K562 (cell line): ENCODE data around the gene ATP5MC3. TPM values are rescaled to one million over a fixed set of nuclear protein-coding genes. Genes with fewer than 3 reads are reported as not detected.
A peak's percentile ranks its signal among the peaks of the same experiment; 100 is the strongest.

ENCODE experiments used
- BHLHE40 ChIP-seq: IDR thresholded peaks from 2 replicates; pipeline ENCODE4 v1.6.1; 2011; ENCODE audit warnings: low read length, improper control_type of control experiment
- FOXK1 ChIP-seq: sonication (generic); formaldehyde crosslinking; IDR thresholded peaks from 2 replicates; pipeline ENCODE4 v1.8.0; 2022; ENCODE audit warnings: missing genetic modification reagents, mild to moderate bottlenecking, borderline replicate concordance
- GATAD2A ChIP-seq: fragments of 450-650 bp; IDR thresholded peaks from 2 replicates; pipeline ENCODE4 v1.6.1; 2017
- HDAC6 ChIP-seq: IDR thresholded peaks from 2 replicates; pipeline ENCODE4 v1.6.1; 2012; ENCODE audit warnings: low read depth, mild to moderate bottlenecking, control low read depth, inconsistent platforms, low read length, moderate library complexity
- HDAC8 ChIP-seq: fragments of 450-650 bp; IDR thresholded peaks from 2 replicates; pipeline ENCODE4 v1.6.1; 2016; ENCODE audit warnings: mild to moderate bottlenecking, missing genetic modification characterization, moderate library complexity, missing compliant biosample characterization
- HLTF ChIP-seq: fragments of 450-650 bp; IDR thresholded peaks from 2 replicates; pipeline ENCODE4 v1.6.1; 2016
- MCM2 ChIP-seq: fragments of 450-650 bp; IDR thresholded peaks from 2 replicates; pipeline ENCODE4 v1.6.1; 2017; ENCODE audit warnings: low read depth, mild to moderate bottlenecking
- MCM7 ChIP-seq, 2 experiments: fragments of 450-650 bp; IDR thresholded peaks; 2 replicates each; pipeline ENCODE4 v1.6.1; 2016 to 2018
- MYBL2 ChIP-seq, 2 experiments: fragments of 450-650 bp in 1 of 2; sonication (generic) in 1 of 2; formaldehyde crosslinking in 1 of 2; IDR thresholded peaks; 2 replicates each; pipeline versions ENCODE4 v1.6.1 to v1.8.1; 2017 to 2022; ENCODE audit warnings: borderline replicate concordance in 1 of 2, inconsistent platforms in 1 of 2, low read depth in 1 of 2, mild to moderate bottlenecking in 1 of 2, missing genetic modification reagents in 1 of 2, moderate library complexity in 1 of 2
- NCOA1 ChIP-seq: fragments of 450-650 bp; IDR thresholded peaks from 2 replicates; pipeline ENCODE4 v1.6.1; 2016; ENCODE audit warnings: low read depth
- PURB ChIP-seq: sonication (generic); formaldehyde crosslinking; IDR thresholded peaks from 2 replicates; pipeline ENCODE4 v1.9.0; 2021; ENCODE audit warnings: low read depth, mild to moderate bottlenecking, missing genetic modification reagents
- RBFOX2 ChIP-seq: fragments of 200-400 bp; formaldehyde crosslinking; IDR thresholded peaks from 2 replicates; pipeline ENCODE4 v1.6.1; 2017; ENCODE audit warnings: low read depth, mild to moderate bottlenecking, low read length, moderate library complexity
- RHOXF2B ChIP-seq: fragments of 250-450 bp; sonication (Bioruptor Pico); conservative IDR thresholded peaks from 2 replicates; pipeline ENCODE4 v1.5.1; 2021
- TAF7 ChIP-seq: fragments of 450-650 bp; IDR thresholded peaks from 2 replicates; pipeline ENCODE4 v1.6.1; 2016; ENCODE audit warnings: missing genetic modification characterization, missing compliant biosample characterization
- TOE1 ChIP-seq, 2 experiments: fragments of 450-650 bp in 1 of 2; sonication (generic) in 1 of 2; formaldehyde crosslinking in 1 of 2; IDR thresholded peaks; 2 replicates each; pipeline versions ENCODE4 v1.7.1 to v1.8.0; 2016 to 2022; ENCODE audit warnings: borderline replicate concordance in 2 of 2, mild to moderate bottlenecking in 2 of 2, antibody characterized with exemption in 1 of 2, inconsistent platforms in 1 of 2, low read depth in 1 of 2, missing genetic modification reagents in 1 of 2, moderate library complexity in 1 of 2
- TRIM24 ChIP-seq, 2 experiments: fragments of 450-650 bp; IDR thresholded peaks; 2 replicates each; pipeline ENCODE4 v1.6.1; 2016
- ZNF41 ChIP-seq: fragments of 250-450 bp; sonication (Bioruptor Pico); conservative IDR thresholded peaks from 2 replicates; pipeline ENCODE4 v1.4.0; 2020; ENCODE audit warnings: mild to moderate bottlenecking
- ZNF507 ChIP-seq: conservative IDR thresholded peaks from 2 replicates; pipeline ENCODE4 v1.6.1; 2017; ENCODE audit warnings: missing genetic modification characterization, missing compliant biosample characterization
- polyA plus RNA-seq, 8 experiments: library from polyadenylated mRNA; depleted of rRNA in 4 of 8; stranded (reverse) in 5 of 8; unstranded in 3 of 8; fragments of >200 nt; fragmentation: Nextera tagmentation in 2 of 8; fragmentation: Illumina TruSeq in 1 of 8; extraction: Ambion mirVana in 2 of 8; extraction: Trizol in 1 of 8; gene quantifications; 2 replicates each; pipeline versions ENCODE4 v1.2.1 to v1.2.3, GENCODE V29; 2011 to 2014; ENCODE audit warnings: inconsistent platforms in 1 of 8, missing spikeins in 1 of 8
- total RNA-seq, 7 experiments: library from RNA; depleted of rRNA in 6 of 7; stranded (reverse); fragments of >200 nt in 6 of 7; fragmentation: Illumina TruSeq in 2 of 7; extraction: Trizol in 2 of 7; gene quantifications; 2 replicates each; pipeline versions ENCODE4 v1.2.1 to v1.2.3, GENCODE V29; 2011 to 2021; ENCODE audit warnings: low replicate concordance in 1 of 7
- TF ChIP-seq, protein P1 (sequence below): fragments of 250-450 bp; sonication (Bioruptor Pico); IDR thresholded peaks from 2 replicates; pipeline ENCODE4 v1.5.0; 2022; ENCODE audit warnings: mild to moderate bottlenecking
- TF ChIP-seq, protein P2 (sequence below): fragments of 250-450 bp; sonication (Bioruptor Pico); IDR thresholded peaks from 2 replicates; pipeline ENCODE4 v1.5.0; 2020; ENCODE audit warnings: mild to moderate bottlenecking
- TF ChIP-seq, protein P3 (sequence below): sonication (generic); formaldehyde crosslinking; IDR thresholded peaks from 2 replicates; pipeline ENCODE4 v1.9.0; 2022; ENCODE audit warnings: mild to moderate bottlenecking, missing genetic modification reagents
- TF ChIP-seq, protein P4 (sequence below): IDR thresholded peaks from 2 replicates; pipeline ENCODE4 v1.6.1; 2011; ENCODE audit warnings: borderline replicate concordance, low read depth, mild to moderate bottlenecking, moderate library complexity, low read length; ENCODE audit not compliant: insufficient read depth, poor library complexity, severe bottlenecking

The ATP5MC3 gene
- total and polyA plus RNA-seq, 9 of the 15 experiments (the other 6 are each of a cell fraction or from before 2014, with no cell fraction given): 423 to 2,565 (median 1,012) TPM

DNA sequence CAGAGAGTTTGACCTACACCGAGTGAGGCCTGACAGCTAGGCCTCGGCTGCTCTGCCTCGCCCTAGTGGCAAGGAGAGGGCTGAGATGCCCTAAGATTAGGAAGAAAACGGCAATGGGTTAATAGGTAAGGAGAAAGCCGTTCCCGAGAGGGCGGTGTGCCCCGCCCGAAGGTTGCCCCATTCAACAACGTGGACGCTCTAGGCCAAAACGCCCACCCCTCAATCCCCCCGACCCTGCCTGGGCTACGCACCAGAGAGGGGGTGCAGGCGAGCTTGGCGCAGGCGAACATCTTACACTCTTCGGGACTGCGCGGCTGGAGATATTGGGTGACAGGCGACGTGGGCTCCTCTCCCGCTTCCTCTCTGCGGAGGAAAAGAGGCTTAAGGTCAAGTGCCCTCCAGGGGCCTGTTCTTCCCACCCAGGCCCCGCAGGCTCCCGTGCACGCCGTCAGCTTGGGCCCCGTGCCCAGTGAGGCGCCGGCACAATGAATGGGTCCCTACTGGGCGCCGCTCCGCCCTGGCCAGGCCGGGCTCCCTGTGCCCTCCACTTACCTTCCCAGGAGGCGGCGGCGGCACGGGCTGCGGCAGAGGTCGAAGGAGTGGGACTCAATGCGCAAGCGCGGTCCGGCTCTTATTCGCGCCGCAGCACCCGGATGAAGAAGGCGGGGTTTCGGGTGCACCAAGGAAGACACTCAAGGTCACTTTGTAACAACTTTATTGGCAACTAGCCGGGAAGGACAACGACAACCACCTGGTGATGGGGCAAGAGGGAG lies at the start of gene ATP5MC3 (continued):
- TF ChIP-seq RHOXF2B (no peak), ZNF507 (tag) (no peak), MYBL2 (IDR thresholded peaks at IDR 0.05; ENCODE audit: low read depth) (no peak; the same call in 1 of the 2 replicates), MYBL2 (CRISPR knock-in tag; IDR thresholded peaks at IDR 0.05; ENCODE audit: borderline replicate concordance) (no peak), HDAC6 (no peak), TAF7 (tag) (peak; percentile 79), ZNF41 (CRISPR knock-in tag) (no peak), NCOA1 (peak; percentile 80), BHLHE40 (peak; percentile 75), TRIM24 (IDR thresholded peaks at IDR 0.05) (peak in 1 of 2 experiments; percentile 84; a peak in 2 of 4 replicates), TOE1 (IDR thresholded peaks at IDR 0.05; ENCODE audit: borderline replicate concordance) (peak; percentile 85), TOE1 (CRISPR knock-in tag; IDR thresholded peaks at IDR 0.05; ENCODE audit: borderline replicate concordance, low read depth) (peak; percentile 89; the same call in 1 of the 2 replicates), PURB (CRISPR knock-in tag) (no peak), MCM7 (IDR thresholded peaks at IDR 0.05) (no peak), HDAC8 (tag) (0 out of 2 replicates have a peak, but pooled peaks have one; percentile 60), GATAD2A (peak; percentile 90; the same call in 1 of the 2 replicates), RBFOX2 (peak; percentile 97), FOXK1 (CRISPR knock-in tag) (no peak), HLTF (no peak; the same call in 1 of the 2 replicates), MCM2 (no peak)
- TF ChIP-seq, protein P1, sequence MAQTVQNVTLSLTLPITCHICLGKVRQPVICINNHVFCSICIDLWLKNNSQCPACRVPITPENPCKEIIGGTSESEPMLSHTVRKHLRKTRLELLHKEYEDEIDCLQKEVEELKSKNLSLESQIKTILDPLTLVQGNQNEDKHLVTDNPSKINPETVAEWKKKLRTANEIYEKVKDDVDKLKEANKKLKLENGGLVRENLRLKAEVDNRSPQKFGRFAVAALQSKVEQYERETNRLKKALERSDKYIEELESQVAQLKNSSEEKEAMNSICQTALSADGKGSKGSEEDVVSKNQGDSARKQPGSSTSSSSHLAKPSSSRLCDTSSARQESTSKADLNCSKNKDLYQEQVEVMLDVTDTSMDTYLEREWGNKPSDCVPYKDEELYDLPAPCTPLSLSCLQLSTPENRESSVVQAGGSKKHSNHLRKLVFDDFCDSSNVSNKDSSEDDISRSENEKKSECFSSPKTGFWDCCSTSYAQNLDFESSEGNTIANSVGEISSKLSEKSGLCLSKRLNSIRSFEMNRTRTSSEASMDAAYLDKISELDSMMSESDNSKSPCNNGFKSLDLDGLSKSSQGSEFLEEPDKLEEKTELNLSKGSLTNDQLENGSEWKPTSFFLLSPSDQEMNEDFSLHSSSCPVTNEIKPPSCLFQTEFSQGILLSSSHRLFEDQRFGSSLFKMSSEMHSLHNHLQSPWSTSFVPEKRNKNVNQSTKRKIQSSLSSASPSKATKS (CRISPR knock-in tag): no peak
- TF ChIP-seq, protein P2, sequence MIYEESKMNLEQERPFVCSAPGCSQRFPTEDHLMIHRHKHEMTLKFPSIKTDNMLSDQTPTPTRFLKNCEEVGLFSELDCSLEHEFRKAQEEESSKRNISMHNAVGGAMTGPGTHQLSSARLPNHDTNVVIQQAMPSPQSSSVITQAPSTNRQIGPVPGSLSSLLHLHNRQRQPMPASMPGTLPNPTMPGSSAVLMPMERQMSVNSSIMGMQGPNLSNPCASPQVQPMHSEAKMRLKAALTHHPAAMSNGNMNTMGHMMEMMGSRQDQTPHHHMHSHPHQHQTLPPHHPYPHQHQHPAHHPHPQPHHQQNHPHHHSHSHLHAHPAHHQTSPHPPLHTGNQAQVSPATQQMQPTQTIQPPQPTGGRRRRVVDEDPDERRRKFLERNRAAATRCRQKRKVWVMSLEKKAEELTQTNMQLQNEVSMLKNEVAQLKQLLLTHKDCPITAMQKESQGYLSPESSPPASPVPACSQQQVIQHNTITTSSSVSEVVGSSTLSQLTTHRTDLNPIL: no peak
- TF ChIP-seq, protein P3, sequence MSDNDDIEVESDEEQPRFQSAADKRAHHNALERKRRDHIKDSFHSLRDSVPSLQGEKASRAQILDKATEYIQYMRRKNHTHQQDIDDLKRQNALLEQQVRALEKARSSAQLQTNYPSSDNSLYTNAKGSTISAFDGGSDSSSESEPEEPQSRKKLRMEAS: peak; percentile 42
- TF ChIP-seq, protein P4, sequence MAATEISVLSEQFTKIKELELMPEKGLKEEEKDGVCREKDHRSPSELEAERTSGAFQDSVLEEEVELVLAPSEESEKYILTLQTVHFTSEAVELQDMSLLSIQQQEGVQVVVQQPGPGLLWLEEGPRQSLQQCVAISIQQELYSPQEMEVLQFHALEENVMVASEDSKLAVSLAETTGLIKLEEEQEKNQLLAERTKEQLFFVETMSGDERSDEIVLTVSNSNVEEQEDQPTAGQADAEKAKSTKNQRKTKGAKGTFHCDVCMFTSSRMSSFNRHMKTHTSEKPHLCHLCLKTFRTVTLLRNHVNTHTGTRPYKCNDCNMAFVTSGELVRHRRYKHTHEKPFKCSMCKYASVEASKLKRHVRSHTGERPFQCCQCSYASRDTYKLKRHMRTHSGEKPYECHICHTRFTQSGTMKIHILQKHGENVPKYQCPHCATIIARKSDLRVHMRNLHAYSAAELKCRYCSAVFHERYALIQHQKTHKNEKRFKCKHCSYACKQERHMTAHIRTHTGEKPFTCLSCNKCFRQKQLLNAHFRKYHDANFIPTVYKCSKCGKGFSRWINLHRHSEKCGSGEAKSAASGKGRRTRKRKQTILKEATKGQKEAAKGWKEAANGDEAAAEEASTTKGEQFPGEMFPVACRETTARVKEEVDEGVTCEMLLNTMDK: no peak
